ENCODE data around the gene SLC7A9.

The SLC7A9 gene

DNA sequence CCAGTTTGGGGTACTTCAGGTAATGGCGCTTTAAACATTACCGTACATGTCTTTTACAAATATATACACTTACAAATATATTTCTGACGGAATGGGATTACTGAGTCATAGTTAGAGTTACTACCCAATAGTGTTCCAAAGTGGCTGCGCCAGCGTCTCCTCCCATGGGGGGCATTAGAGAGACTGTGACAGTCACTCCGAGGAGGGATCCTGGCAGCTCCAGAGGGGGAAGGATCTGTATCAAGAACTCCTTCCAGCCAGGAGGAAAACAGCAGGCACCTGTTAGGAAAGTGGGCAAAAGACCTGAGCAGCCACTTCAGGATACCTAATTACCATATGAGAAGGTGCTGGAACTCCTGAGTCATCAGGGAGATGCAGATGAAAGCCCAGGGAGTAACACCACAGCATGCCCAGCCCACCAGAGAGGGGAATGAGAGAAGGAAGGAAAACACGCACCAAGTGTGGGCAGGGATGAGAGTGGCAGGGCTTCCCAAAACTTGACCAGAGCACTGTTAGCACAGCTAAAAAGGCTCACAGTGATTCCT lies 52.9 kb downstream of the SLC7A9 start:
- in situ Hi-C loops (cut with MboI; ENCODE audit: low pct_unique_long_range_greater_than_20kb, low sequenced_read_pairs, unreplicated experiment) = no loop called here
- DNase-seq (ENCODE audit: low spot score) = no peak
- TF ChIP-seq, protein P1, sequence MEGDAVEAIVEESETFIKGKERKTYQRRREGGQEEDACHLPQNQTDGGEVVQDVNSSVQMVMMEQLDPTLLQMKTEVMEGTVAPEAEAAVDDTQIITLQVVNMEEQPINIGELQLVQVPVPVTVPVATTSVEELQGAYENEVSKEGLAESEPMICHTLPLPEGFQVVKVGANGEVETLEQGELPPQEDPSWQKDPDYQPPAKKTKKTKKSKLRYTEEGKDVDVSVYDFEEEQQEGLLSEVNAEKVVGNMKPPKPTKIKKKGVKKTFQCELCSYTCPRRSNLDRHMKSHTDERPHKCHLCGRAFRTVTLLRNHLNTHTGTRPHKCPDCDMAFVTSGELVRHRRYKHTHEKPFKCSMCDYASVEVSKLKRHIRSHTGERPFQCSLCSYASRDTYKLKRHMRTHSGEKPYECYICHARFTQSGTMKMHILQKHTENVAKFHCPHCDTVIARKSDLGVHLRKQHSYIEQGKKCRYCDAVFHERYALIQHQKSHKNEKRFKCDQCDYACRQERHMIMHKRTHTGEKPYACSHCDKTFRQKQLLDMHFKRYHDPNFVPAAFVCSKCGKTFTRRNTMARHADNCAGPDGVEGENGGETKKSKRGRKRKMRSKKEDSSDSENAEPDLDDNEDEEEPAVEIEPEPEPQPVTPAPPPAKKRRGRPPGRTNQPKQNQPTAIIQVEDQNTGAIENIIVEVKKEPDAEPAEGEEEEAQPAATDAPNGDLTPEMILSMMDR (IDR thresholded peaks at IDR 0.05; ENCODE audit: extremely low read depth, insufficient read depth, missing control alignments) = no peak

DNA sequence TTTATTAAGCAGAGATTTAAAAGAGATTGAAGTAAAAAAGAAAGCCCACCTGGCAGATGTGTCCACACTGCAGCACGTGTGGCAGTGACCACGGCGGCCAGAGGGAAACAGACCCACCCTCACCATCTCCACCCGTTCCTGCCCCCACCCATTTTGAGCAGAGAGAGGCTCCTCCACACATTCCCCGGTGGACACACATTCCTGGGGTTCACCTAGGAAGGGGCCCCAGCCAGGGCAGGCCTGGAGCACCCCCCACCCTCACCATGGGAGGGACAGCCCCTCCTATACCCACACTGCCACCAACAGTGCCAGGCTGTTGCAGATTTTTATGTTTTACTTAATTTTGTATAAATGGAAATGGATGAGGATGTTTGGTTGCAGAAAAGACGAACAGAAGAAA lies 54.9 kb downstream of the SLC7A9 start:
- in situ Hi-C loops (cut with MboI; ENCODE audit: low pct_unique_long_range_greater_than_20kb, low sequenced_read_pairs, unreplicated experiment) = no loop called here
- TF ChIP-seq, protein P1 (IDR thresholded peaks at IDR 0.05; ENCODE audit: extremely low read depth, insufficient read depth, missing control alignments) = no peak
- DNase-seq (ENCODE audit: low spot score) = no peak

DNA sequence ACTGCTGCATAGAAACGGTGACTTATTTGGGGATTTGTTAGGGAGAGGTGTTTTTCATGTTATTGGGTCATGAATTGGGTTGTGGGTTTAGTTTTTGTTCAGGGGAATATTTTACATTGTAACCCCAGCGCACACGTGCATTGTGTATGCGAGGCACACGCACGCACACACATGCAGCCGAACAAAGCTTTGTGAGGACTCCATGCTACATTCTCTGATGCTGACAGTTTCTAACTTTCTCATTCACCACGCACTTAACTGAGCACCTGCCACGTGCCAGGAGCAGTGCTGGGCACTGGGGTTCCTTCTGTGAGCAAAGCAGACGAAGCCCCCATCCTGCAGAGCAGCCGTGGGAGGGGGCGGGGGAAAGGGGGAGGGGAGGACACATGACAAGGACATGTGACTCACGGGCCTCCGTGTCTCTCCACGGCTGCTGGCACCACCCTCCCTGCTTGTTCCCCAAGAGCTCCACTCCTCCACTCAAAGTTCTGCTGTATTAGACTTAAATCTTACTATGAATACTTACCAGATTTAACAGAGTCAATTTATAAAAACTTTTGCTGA lies 55.6 kb downstream of the SLC7A9 start:
- in situ Hi-C loops (cut with MboI; ENCODE audit: low pct_unique_long_range_greater_than_20kb, low sequenced_read_pairs, unreplicated experiment) = no loop called here
- DNase-seq (ENCODE audit: low spot score) = no peak
- TF ChIP-seq, protein P1 (IDR thresholded peaks at IDR 0.05; ENCODE audit: extremely low read depth, insufficient read depth, missing control alignments) = no peak

DNA sequence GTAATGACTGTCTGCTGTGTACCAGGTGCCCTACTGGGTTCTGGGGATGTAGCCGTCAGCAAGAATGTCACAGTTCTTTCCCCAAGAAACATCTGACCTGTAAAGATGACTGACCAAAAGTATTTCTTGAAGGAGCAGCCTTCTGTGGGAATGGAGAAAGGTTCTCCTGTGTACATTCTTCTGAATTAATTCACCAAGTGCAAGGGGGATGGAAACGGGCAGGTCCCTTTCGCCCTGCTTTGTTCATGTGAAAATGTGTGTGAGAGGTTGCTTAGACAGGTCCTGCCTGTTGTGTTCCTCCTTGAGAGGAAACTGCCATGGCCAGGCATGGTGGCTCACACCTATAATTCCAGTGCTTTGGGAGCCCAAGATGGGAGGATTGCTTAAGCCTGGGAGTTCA lies 57.0 kb downstream of the SLC7A9 start:
- in situ Hi-C loops (cut with MboI; ENCODE audit: low pct_unique_long_range_greater_than_20kb, low sequenced_read_pairs, unreplicated experiment) = no loop called here
- TF ChIP-seq, protein P1 (IDR thresholded peaks at IDR 0.05; ENCODE audit: extremely low read depth, insufficient read depth, missing control alignments) = no peak
- DNase-seq (ENCODE audit: low spot score) = no peak

DNA sequence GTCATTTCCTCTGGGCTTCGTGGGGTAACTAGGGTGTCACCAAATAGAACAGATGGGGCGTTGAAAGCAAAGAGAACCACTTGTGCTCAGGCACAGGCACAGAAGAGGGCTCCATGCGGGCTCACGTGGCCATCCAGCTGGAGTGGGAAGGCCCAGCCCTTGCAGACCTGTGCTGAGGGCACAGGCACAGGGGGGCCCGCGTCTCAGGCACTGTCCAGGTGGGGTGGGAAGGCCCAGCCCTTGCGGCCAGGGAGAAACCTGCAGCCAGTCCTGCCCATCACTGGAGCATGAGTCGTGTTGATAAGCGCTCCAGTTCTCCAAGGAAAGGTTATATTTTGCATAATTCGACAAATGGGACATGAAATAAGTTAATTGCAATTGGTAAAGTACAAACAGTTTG lies 57.5 kb downstream of the SLC7A9 start:
- TF ChIP-seq, protein P1 (IDR thresholded peaks at IDR 0.05; ENCODE audit: extremely low read depth, insufficient read depth, missing control alignments) = no peak
- DNase-seq (ENCODE audit: low spot score) = no peak
- in situ Hi-C loops (cut with MboI; ENCODE audit: low pct_unique_long_range_greater_than_20kb, low sequenced_read_pairs, unreplicated experiment) = no loop called here

DNA sequence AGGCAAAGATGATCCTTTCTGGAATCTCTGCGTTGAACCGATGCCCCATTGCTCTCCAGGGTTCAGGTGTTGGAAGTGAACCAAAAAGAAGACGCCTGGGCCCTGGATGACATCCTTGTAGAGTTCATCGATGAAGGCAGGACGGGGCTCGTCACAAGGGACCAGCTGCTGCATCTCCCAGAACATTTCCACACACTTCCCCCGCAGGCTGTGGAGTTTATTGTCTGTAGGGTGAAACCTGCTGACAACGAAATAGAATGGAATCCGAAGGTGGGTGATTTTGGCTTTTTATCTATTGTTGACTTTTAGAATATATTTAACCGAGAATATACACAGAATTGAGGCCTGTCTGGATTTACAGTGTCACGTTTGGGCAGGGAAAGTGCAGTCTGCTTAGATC lies 58.4 kb downstream of the SLC7A9 start:
- no peak for DNase-seq (ENCODE audit: low spot score)
- TF ChIP-seq, protein P1 (IDR thresholded peaks at IDR 0.05; ENCODE audit: extremely low read depth, insufficient read depth, missing control alignments) = no peak
- in situ Hi-C loops (cut with MboI; ENCODE audit: low pct_unique_long_range_greater_than_20kb, low sequenced_read_pairs, unreplicated experiment) = no loop called here
